NCI-H460 (cell line): ENCODE data around the gene AARS2. TPM values are rescaled to one million over a fixed set of nuclear protein-coding genes. Genes with fewer than 3 reads are reported as not detected.

Experiments
- DNase-seq: peaks from one replicate; pipeline ENCODE4 v3.0.0-alpha.2; 2016; ENCODE audit warnings: low read depth; ENCODE audit errors: extremely low read depth
- total RNA-seq: library from RNA; depleted of rRNA; stranded (reverse); fragments of >200 nt; shearing (Covaris generic); gene quantifications from 2 replicates; pipeline ENCODE4 v1.2.3, GENCODE V29; 2014

Gene AARS2
- total RNA-seq, 1 experiment from 2014 or later: 7.8 TPM

GRCh38 chr6:44302856-44303255 is 10.3 kb downstream of the AARS2 start:
- no peak for DNase-seq

- DNase-seq: no peak
Measured at GRCh38 chr6:44301782-44302564, 11.2 kb downstream of the AARS2 start.

GRCh38 chr6:44301106-44301505 is 12.0 kb downstream of the AARS2 start:
- DNase-seq: no peak

- DNase-seq: no peak
Measured at GRCh38 chr6:44300292-44300823, 12.8 kb downstream of the AARS2 start.

- DNase-seq: no peak
Measured at GRCh38 chr6:44298864-44299263, 14.3 kb downstream of the AARS2 start.

- DNase-seq: no peak
Measured at GRCh38 chr6:44298055-44298803, 14.9 kb downstream of the AARS2 start.

GRCh38 chr6:44297063-44298038 is 15.8 kb downstream of the AARS2 start:
- peak; percentile 8 for DNase-seq

GRCh38 chr6:44294832-44295791 is 18.0 kb downstream of the AARS2 start:
- no peak for DNase-seq

- DNase-seq: no peak
Measured at GRCh38 chr6:44292661-44293365, 20.3 kb downstream of the AARS2 start.

GRCh38 chr6:44291841-44292240 is 21.3 kb downstream of the AARS2 start:
- no peak for DNase-seq

- no peak for DNase-seq
Measured at GRCh38 chr6:44289726-44290260, 23.4 kb downstream of the AARS2 start.

GRCh38 chr6:44286747-44287146 is 26.4 kb downstream of the AARS2 start:
- no peak for DNase-seq

- no peak for DNase-seq
Measured at GRCh38 chr6:44286285-44286565, 26.9 kb downstream of the AARS2 start.

- no peak for DNase-seq
Measured at GRCh38 chr6:44285552-44286284, 27.4 kb downstream of the AARS2 start.

GRCh38 chr6:44284867-44285266 is 28.3 kb downstream of the AARS2 start:
- no peak for DNase-seq

- DNase-seq: no peak
Measured at GRCh38 chr6:44284121-44284520, 29.0 kb downstream of the AARS2 start.

- DNase-seq: no peak
Measured at GRCh38 chr6:44278774-44279697, 34.1 kb downstream of the AARS2 start.
